Measurements from ENCODE around the gene B3GNT5.

The B3GNT5 gene

GRCh38 chr3:183230826-183231225 is 22.2 kb upstream of the B3GNT5 start:
- no peak for DNase-seq

DNA sequence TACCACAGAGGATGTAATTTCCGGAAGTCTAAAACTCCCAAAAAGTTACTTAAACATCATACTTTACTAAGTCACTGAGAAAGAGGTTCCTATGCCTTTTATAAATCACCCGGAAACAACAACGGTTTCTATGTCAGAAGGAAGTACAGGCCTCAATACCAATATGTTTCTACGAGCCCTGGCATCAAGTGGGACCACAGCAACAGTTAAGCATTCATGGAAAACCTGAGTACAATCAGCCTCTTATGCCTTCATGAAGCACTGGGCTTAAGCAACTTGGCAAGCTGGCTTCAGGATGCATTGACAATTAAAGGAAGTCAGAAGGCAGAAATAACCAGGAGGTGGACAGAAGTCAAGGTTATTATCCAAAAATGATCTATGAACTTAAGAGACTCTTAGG is 19.1 kb upstream of the B3GNT5 start:
- no peak for DNase-seq

GRCh38 chr3:183239046-183239445 is 14.0 kb upstream of the B3GNT5 start:
- DNase-seq = no peak

DNA sequence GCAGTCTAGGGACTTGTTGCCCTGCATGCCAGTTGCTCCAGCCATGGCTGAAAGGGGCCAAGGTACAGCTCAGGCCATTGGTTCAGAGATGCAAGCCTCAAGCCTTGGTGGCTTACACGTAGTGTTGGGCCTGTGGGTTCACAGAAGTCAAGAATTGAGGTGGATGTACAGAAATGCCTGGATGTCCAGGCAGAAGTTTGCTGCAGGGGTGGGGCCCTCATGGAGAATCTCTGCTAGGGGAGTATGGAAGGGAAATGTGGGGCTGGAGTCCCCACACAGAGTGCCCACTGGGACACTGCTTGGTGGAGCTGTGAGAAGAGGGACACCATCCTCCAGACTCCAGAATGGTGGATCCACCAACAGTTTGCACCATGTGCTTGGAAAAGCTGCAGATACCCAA is 10.6 kb upstream of the B3GNT5 start:
- no peak for DNase-seq

DNA sequence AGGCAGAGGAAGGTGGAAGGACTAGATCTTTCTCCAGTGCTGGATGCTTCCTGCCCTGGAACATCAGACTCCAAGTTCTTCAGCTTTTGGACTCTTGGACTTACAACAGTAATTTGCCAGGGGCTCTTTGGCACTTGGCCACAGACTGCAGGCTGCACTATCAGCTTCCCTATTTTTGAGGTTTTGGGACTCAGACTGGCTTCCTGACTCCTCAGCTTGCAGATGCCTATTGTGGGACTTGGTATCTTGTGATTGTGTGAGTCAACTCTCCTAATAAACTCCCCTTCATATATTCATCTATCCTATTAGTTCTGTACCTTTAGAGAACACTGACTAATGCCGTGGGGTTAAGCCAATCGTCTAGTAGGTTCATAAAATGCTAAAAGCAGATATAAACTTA is 8.8 kb upstream of the B3GNT5 start:
- no peak for DNase-seq

DNA sequence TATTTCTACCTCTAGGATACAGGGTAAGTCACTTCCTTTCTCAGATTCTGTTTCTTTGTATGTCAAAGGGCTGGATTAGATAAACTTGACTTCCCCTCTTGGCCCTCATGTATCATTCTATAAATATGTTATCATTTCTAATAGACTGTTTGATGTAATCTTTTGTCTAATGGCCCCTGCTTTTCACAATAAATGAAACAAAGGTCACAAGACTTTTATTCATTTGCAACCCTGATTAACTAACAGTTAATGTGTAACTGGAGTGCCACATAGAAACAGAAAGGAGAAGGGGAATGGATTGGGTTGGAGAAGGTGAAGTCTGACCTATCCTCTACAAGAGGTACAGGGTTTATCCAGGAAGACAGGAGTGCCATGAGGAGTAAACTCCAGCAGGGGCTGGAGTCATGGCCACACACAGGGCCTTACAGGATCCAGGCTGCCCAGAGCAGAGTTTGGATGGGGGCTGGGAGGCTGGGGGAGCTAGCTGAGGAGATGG is 8.0 kb upstream of the B3GNT5 start:
- DNase-seq = no peak

DNA sequence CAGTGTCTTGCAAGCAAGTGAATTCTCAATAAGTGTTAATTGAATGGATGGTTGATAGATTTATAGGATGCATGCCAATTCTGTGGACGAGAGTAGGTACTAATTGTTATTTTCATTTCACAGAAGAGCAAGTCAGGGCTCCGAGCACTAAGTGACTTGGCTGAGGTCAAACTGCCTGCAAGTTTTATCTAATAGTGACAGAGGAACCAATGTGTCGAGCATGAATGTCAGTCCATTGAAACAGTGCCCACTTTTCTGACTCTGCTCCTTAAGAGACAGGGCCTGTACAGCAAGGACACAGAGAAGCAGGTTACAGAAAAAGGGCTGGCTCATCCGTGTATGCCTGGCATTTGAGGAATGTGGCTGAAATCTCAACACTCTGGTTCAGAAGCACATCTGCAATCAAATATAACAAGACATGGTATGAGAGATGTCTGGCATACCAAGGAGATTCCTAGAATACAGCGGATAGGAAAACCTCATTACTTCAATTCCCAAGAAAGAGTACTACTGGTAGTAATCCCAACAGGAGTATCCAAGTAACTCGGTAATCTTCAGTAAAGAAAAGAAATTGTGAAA is 6.0 kb upstream of the B3GNT5 start:
- DNase-seq = no peak

DNA sequence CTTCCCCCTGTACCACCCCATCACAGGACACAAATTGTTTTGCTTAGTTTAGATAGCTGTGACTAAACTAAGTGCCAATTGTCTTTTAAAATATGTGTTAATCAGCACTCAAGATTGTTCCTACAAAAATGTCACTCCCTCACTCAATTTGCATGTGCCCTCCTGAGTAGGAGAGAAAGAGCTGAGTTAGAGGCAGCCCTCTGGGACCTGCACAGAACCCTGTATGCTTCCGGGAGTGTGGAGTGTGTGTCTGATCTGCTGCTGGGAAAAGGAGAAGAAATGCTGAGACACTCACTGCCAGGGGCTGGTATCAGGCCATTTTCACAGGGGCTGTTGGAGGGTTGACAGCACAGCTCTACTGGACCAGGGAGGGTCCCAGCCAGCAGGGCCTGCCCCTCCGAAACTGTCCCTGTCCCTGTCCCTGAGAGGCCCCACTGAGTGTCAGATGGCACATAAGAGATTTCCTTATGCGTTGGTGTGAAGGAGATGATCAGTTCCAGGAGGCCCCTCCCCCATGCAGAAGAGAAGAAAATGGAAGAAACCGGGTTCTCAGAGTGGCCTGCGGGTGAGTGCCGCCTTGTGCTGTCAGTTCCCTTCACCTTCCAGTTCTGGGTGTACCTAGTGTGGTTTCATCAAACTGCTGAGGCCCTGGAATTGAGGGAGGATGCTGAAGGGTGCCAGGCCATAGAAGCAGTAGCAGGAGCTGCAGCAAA is 3.9 kb upstream of the B3GNT5 start:
- no peak for DNase-seq

GRCh38 chr3:183252118-183252782 is 803 bp upstream of the B3GNT5 start:
- no peak for DNase-seq

GRCh38 chr3:183253528-183254486 is 754 bp downstream of the B3GNT5 start:
- DNase-seq = peak in 1 of 4 experiments; percentile 5

GRCh38 chr3:183254487-183255347 is 1.7 kb downstream of the B3GNT5 start:
- no peak for DNase-seq

- no peak for DNase-seq
Measured at GRCh38 chr3:183255348-183255730, 2.3 kb downstream of the B3GNT5 start.

- DNase-seq = no peak
Measured at GRCh38 chr3:183259087-183259486, 6.0 kb downstream of the B3GNT5 start.

- DNase-seq = no peak
Measured at GRCh38 chr3:183259621-183260020, 6.6 kb downstream of the B3GNT5 start.

GRCh38 chr3:183260167-183260904 is 7.3 kb downstream of the B3GNT5 start:
- DNase-seq = no peak

DNA sequence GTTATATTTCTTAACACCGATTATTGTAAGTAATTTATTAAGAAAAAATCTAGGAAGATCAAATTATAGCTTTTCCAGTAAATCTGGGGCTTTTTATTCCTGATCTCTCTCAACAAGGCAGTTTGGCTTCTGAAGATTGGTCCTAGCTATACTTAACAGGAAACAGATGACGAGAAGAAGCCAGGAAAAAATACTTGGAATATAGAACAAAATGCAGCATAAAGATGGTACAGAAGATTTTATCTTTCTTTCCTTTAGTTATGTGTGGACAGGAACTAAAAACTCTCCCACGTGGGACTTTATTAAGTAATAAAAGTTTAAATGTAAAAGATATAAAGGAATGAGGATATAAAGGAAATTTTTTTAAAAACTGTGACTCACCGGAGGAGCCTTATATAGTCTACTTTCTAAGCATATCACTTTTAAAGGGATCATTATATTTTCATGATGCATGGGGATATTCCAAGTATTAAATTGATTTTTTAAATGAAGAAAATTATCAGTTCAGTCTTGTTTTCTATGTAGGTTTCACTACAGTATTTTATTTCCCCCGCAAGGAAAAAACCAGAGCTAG is 8.2 kb downstream of the B3GNT5 start:
- DNase-seq = no peak

DNA sequence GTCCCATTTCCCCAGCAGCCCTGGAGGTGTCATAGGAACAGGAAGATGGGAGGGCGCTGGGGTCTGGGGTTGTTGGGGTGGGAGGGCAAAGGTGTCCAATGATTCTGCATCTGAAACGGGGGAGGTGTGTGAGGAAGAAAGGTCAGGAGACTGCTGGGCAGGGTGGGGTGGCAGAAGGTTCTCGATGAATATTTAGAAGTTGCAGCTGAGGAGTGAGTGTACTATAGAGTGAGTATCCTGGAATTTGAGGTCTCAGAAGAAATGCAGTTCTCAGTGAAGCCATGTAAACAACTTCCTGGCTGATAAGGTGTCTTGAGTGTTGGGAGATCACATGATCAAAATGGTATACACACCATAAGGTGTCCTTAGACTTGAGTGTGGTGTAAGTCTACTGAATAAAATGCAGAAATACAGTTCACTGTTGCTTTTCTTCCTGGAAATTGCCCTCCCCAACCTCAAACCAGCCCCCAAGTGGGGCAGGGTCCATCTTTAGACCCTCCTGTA is 9.9 kb downstream of the B3GNT5 start:
- DNase-seq = no peak

- no peak for DNase-seq
Measured at GRCh38 chr3:183264268-183264667, 11.2 kb downstream of the B3GNT5 start.

- DNase-seq = no peak
Measured at GRCh38 chr3:183265157-183265642, 12.1 kb downstream of the B3GNT5 start.

DNA sequence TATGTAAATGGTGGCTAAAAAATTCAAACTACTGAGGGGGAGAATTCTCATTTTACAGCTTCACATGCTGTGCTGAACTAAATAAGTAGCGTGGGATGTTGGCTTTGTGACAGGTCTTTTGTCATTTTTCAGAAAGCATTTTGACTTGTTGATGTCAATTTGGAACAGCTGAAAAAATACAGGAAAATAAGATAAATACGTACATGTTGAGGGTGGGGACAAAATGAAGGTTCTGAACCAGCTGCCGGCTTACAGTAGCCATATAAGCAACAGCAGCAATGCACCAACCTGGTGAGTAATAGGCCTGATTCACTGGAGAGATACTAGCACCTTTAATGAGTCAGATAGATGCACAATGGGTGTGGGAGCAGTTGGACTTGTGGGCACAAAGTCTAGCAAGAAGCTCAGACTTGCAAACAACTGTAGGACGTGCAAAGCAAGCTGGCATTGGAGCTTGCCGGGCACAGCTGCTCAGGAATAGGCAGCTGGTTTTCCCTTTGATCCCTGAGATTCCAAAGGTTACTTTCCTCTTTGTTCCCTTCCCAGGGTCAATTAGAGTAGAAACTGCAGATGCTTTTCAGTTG is 12.9 kb downstream of the B3GNT5 start:
- DNase-seq = peak in 1 of 4 experiments; percentile 2
